ENCODE results near the gene FAM240B. TPM values are rescaled to one million over a fixed set of nuclear protein-coding genes. Genes with fewer than 3 reads are reported as not detected.

The FAM240B gene
- total RNA-seq, 1 donor from 2014 or later = not detected

GRCh38 chr9:38670542-38671371 is 49.2 kb downstream of the FAM240B start:
- no peak for DNase-seq (ENCODE audit: low spot score)

- no peak for DNase-seq (ENCODE audit: low spot score)
Measured at GRCh38 chr9:38668791-38669466, 51.0 kb downstream of the FAM240B start.

GRCh38 chr9:38662763-38663593 is 57.0 kb downstream of the FAM240B start:
- DNase-seq (ENCODE audit: low spot score) = no peak

- no peak for DNase-seq (ENCODE audit: low spot score)
Measured at GRCh38 chr9:38659538-38659937, 60.4 kb downstream of the FAM240B start.

- DNase-seq (ENCODE audit: low spot score) = no peak
Measured at GRCh38 chr9:38656896-38657295, 63.0 kb downstream of the FAM240B start.

- DNase-seq (ENCODE audit: low spot score) = no peak
Measured at GRCh38 chr9:38652486-38652885, 67.4 kb downstream of the FAM240B start.

GRCh38 chr9:38652044-38652443 is 67.9 kb downstream of the FAM240B start:
- DNase-seq (ENCODE audit: low spot score) = no peak

GRCh38 chr9:38651400-38652042 is 68.4 kb downstream of the FAM240B start:
- no peak for DNase-seq (ENCODE audit: low spot score)

- DNase-seq (ENCODE audit: low spot score) = no peak
Measured at GRCh38 chr9:38650564-38650963, 69.4 kb downstream of the FAM240B start.

GRCh38 chr9:38649731-38650363 is 70.1 kb downstream of the FAM240B start:
- DNase-seq (ENCODE audit: low spot score) = no peak

GRCh38 chr9:38644601-38645000 is 75.3 kb downstream of the FAM240B start:
- DNase-seq (ENCODE audit: low spot score) = no peak

Other genes starting within 250 kb of the FAM240B start
- gene ANKRD18A, start 99.5 kb downstream of the FAM240B start, total RNA-seq = 16.6 TPM

Measured in ureter (tissue), 1 donor.